Fibroblast of villous mesenchyme (primary cell): ENCODE data around the gene HPD. TPM values are rescaled to one million over a fixed set of nuclear protein-coding genes. Genes with fewer than 3 reads are reported as not detected.
A peak's percentile ranks its signal among the peaks of the same experiment; 100 is the strongest.
"Not testable (repeated sequence)": the region's sequence is repeated elsewhere in the genome, so short reads cannot be mapped to it uniquely, and the experiment has no call there.

Experiments used
- DNase-seq: peaks from one replicate; pipeline ENCODE4 v3.0.0-alpha.2; 2010; ENCODE audit warnings: low read depth
- H3K4me3 ChIP-seq: 2 replicates; pipeline ENCODE4 v1.5.1; 2011; ENCODE audit warnings: low read depth, mild to moderate bottlenecking, low read length
- total RNA-seq: library from RNA; depleted of rRNA; stranded (reverse); fragments of >200 nt; gene quantifications from 2 replicates; pipeline ENCODE4 v1.2.3, GENCODE V29; 2012
- TF ChIP-seq, protein P1 (sequence below): IDR thresholded peaks from 2 replicates; pipeline ENCODE4 v1.5.1; 2012; ENCODE audit warnings: low read depth, mild to moderate bottlenecking, low read length; ENCODE audit not compliant: insufficient read depth

Gene HPD
- total RNA-seq, 1 donor, result not detected

DNA sequence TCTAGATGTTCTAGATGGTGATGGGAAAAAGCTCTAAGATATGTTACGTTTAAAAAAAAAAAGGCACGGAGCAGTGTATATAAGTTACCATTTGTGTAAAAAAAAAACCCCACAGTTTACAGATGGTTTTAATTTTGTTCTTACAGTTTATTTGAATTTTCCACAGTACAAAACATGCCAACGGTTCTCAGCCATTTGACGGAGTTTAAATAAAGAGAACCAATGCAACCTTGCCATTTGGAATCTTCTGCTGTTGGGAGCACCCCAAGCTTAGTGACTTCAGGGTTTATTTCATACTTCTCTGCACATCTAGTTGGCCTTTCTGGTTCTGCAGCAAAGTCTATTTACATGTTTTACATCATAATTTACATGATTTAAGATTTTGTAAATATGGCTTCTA lies 7.7 kb upstream of the HPD start:
- no peak overlapping the region for H3K4me3 ChIP-seq
- no peak for DNase-seq
- TF ChIP-seq, protein P1, sequence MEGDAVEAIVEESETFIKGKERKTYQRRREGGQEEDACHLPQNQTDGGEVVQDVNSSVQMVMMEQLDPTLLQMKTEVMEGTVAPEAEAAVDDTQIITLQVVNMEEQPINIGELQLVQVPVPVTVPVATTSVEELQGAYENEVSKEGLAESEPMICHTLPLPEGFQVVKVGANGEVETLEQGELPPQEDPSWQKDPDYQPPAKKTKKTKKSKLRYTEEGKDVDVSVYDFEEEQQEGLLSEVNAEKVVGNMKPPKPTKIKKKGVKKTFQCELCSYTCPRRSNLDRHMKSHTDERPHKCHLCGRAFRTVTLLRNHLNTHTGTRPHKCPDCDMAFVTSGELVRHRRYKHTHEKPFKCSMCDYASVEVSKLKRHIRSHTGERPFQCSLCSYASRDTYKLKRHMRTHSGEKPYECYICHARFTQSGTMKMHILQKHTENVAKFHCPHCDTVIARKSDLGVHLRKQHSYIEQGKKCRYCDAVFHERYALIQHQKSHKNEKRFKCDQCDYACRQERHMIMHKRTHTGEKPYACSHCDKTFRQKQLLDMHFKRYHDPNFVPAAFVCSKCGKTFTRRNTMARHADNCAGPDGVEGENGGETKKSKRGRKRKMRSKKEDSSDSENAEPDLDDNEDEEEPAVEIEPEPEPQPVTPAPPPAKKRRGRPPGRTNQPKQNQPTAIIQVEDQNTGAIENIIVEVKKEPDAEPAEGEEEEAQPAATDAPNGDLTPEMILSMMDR, result no peak

DNA sequence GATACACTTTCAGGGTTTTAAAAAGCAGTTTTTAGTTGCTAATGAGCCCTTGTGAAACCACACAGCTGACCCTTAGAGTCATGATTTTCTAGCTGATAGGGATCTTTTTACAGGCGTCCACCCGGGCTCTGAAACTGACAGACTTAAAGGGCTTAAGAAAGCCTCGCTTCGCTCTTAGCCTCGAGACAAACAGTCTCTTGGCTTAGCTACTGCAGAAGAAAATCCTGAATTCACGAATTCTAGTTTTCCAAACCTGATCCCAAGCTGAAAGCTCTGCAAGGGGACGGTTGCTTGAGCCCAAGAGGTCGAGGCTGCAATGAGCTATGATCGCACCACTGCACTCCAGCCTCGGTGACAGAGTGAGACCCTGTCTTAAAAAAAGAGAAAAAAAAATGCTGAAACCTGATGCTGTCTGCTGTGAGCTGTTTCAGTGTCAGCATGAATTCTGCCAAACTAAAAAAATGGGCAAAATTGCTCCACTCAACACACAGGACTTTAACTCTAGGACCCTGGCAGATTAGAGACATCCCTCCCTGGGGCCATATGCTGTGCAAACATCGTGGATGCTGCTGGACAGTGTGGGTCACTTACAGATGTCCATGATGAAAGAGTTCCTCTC lies 3.1 kb upstream of the HPD start:
- DNase-seq, result peak; percentile 92
- H3K4me3 ChIP-seq, result peak overlapping the region; percentile 25
- TF ChIP-seq, protein P1, result no peak

DNA sequence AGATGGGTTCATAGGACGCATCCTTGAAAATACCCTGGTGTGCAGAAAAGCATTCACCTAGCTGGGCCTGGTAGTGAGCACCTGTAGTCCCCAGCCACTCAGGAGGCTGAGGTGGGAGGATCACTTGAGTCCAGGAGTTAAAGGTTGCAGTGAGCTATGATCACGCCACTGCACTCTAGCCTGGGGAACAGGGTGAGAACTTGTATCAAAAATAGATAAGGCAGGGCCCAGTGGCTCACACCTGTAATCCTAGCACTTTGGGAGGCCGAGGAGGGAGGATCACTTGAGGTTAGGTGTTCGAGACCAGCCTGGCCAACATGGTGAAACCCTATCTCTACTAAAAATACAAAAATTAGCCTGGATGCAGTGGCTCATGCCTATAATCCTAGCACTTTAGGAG lies 2.0 kb upstream of the HPD start:
- H3K4me3 ChIP-seq, DNase-seq: not testable (repeated sequence)

DNA sequence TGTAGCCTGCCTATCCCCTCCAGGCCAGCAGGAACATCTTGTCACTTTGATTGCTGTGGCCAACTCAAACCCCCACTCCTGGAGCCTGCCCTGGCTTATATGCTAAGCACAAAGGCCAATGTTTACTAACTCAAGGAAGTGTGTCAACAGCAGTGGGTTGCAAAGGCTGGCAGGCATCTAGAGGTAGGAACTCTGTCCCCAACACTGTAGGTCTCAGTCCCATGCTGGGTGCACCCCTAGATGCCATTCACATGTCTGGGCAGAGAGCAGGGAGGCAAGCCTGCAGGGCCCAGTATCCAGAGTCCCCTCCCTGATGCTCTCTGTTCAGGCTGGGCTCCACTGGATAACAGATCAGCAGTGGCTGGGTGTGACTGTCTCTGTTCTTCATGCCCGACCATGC lies 1.6 kb upstream of the HPD start:
- TF ChIP-seq, protein P1, result no peak
- DNase-seq, result peak; percentile 18
- H3K4me3 ChIP-seq, result no peak overlapping the region

DNA sequence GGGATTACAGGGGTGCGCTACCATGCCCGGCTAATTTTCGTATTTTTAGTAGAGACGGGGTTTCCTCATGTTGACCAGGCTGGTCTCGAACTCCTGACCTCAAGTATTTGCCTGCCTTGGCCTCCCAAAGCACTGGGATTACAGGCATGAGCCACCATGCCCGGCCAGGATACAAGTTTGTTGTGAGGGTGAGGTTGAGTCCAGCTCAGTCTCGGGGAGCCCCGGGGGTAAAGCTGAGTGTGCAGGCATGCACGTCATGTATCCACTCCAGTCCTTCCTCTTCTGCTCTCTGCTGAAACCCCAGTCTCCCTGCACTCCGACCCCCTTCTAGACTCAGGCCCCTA lies 369 bp downstream of the HPD start:
- no peak overlapping the region for H3K4me3 ChIP-seq
- TF ChIP-seq, protein P1, result no peak
- no peak for DNase-seq

DNA sequence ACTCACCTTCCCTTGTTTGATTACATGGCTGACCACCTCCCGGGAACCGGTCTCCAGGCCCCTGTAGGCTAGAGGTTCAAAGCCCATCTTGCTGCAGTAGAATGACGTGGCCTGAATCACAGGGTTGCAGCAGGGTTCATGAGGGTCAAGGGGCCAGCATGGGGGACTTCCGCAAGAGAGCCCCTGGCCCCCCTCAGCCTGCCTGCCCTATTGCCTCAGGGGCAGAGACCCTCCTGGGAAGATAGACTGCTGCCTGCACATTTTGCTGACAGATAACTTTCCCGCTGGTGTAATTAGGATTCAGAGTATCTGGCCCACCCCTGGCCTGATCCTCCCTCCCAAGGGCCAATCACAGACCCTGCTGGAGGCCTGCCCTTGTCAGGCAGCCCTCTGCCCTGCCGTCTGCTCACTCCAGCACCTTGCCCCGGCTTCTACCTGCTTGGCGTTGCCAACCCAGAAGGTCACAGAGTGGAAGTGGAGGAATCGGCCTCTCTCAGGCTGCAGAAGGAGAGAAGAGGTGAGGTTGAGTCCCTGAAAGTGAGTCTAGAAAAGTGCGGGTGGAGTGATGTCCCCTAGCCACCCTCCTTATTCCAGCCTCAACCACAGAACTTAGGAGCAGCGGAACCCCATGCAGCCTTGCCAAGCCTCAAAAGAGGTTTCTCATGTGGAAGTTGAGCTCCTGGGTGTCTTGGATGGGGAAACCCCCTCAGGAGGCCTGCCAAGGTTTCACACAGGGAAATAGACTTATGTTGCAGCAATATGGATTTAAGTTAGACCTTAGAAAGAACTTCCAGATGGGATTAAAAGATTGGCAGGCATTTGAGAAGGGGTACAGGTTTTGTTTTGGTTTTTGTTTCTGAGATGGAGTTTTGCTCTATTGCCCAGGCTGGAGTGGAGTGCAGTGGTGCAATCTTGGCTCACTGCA lies 1.1 kb downstream of the HPD start:
- H3K4me3 ChIP-seq, result no peak overlapping the region
- DNase-seq, result no peak
- TF ChIP-seq, protein P1, result no peak

DNA sequence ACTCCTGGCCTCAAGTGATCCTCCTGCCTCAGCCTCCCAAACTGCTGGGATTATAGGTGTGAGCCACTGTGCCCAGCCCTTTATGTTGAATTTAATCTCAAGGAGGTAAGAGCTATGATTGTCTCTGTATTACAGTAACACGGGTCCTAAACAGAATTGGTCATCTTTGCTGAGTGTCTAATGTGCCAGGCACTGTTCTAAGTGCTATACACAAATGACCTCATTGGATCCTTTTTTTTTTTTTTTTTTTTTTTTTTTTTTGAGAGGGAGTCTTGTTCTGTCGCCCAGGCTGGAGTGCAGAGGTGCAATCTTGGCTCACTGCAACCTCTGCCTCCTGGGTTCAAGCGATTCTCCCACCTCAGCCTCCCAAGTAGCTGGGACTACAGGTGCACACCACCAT lies 6.3 kb downstream of the HPD start:
- not testable (repeated sequence) for H3K4me3 ChIP-seq, DNase-seq

DNA sequence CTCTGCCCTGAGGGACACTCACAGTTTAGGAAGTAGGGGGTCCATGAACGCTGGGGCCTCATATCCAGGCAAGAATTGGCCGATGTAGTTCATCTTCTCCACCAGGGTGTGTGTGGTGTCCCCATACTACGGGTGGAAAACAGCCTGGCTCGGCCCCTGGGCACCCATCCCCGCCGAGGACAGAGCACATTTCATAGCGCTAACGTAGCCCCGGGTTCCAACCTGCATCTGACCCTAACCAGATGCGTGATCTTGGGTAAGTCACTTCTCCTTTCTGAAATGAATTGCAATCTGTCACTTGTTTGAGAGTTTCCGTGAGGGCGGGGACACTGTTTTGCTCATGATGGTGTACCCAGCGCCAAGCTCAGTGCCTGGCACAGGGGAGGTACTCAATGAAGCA lies 9.0 kb downstream of the HPD start:
- TF ChIP-seq, protein P1, result no peak
- DNase-seq, result no peak
- H3K4me3 ChIP-seq, result no peak overlapping the region
